IMR-90 (cell line): ENCODE measurements around the gene CDK13. TPM values are rescaled to one million over a fixed set of nuclear protein-coding genes. Genes with fewer than 3 reads are reported as not detected.

Experiments used
- ATAC-seq: fragments of 200-7000 bp; cut with Tn5 transposase; 2 replicates; pipeline ENCODE4 v1.9.1; 2020; ENCODE audit warnings: low read depth, mild to moderate bottlenecking, moderate library complexity
- BruUV-seq: library from RNA; stranded (reverse); fragments of 400-500 nt; replicated peaks from 2 replicates; lab custom pipeline; 2021; lab: Mats Ljungman, UMichigan
- CTCF ChIA-PET: fragments of 300-600 bp; formaldehyde crosslinking; extraction: SDS; loops from one replicate; lab custom pipeline; 2021; ENCODE audit warnings: antibody characterized with exemption; lab: Yijun Ruan, JAX
- POLR2A ChIA-PET: fragments of 300-600 bp; sonication (Branson Sonifier 250); formaldehyde crosslinking; loops from one replicate; lab custom pipeline; 2022; ENCODE audit warnings: antibody characterized with exemption; ENCODE audit not compliant: unreplicated experiment; lab: Charles Lee
- DNase-seq: peaks from one replicate; pipeline ENCODE4 v3.0.0; 2013
- H2AFZ ChIP-seq: replicated peaks from 2 replicates; pipeline ENCODE3; 2013; ENCODE audit warnings: low read length, mild to moderate bottlenecking; ENCODE audit not compliant: poor library complexity
- H2AK5ac ChIP-seq: 2 replicates; pipeline ENCODE4 v1.6.1; 2013; ENCODE audit warnings: low read depth, low read length, inconsistent platforms
- H2AK9ac ChIP-seq: replicated peaks from 2 replicates; pipeline ENCODE3; 2013; ENCODE audit warnings: mild to moderate bottlenecking, low read depth, low read length, moderate library complexity; ENCODE audit not compliant: poor library complexity
- H2BK120ac ChIP-seq: 2 replicates; pipeline ENCODE4 v1.6.1; 2013; ENCODE audit warnings: low read depth, low read length, inconsistent platforms
- H2BK15ac ChIP-seq: 3 replicates; pipeline ENCODE4 v1.6.1; 2013; ENCODE audit warnings: low read depth, low read length, inconsistent platforms
- H2BK20ac ChIP-seq: 2 replicates; pipeline ENCODE4 v1.6.1; 2013; ENCODE audit warnings: low read depth, mild to moderate bottlenecking, inconsistent platforms, low read length, moderate library complexity
- H2BK5ac ChIP-seq: 2 replicates; pipeline ENCODE4 v1.6.1; 2013; ENCODE audit warnings: mild to moderate bottlenecking, low read depth, low read length, inconsistent platforms; ENCODE audit not compliant: poor library complexity, severe bottlenecking
- H3K14ac ChIP-seq: replicated peaks from 2 replicates; pipeline ENCODE4 v1.6.1; 2013; ENCODE audit warnings: low read depth, low read length, inconsistent platforms
- H3K18ac ChIP-seq: 2 replicates; pipeline ENCODE4 v1.6.1; 2013; ENCODE audit warnings: low read depth, low read length, control low read depth
- H3K23ac ChIP-seq: 2 replicates; pipeline ENCODE4 v1.6.1; 2013; ENCODE audit warnings: low read depth, low read length, inconsistent platforms
- H3K27ac ChIP-seq: 2 replicates; pipeline ENCODE4 v1.5.1; 2013; ENCODE audit warnings: mild to moderate bottlenecking, control low read depth, low read length; ENCODE audit not compliant: insufficient read depth
- H3K27me3 ChIP-seq: 2 replicates; pipeline ENCODE4 v1.6.1; 2013; ENCODE audit warnings: low read length; ENCODE audit not compliant: control insufficient read depth, insufficient read depth
- H3K36me3 ChIP-seq: 2 replicates; pipeline ENCODE4 v1.6.1; 2013; ENCODE audit warnings: low read length, mixed read lengths; ENCODE audit not compliant: control insufficient read depth, insufficient read depth
- H3K4ac ChIP-seq: 2 replicates; pipeline ENCODE4 v1.6.1; 2013; ENCODE audit warnings: low read depth, low read length, inconsistent platforms
- H3K4me1 ChIP-seq: 2 replicates; pipeline ENCODE4 v1.6.1; 2013; ENCODE audit warnings: low read length, mixed read lengths; ENCODE audit not compliant: control insufficient read depth, insufficient read depth
- H3K4me2 ChIP-seq: 2 replicates; pipeline ENCODE4 v1.6.1; 2013; ENCODE audit warnings: low read depth, mild to moderate bottlenecking, control low read depth, low read length, moderate library complexity
- H3K4me3 ChIP-seq: 2 replicates; pipeline ENCODE4 v1.5.1; 2013; ENCODE audit warnings: low read depth, mild to moderate bottlenecking, control low read depth, low read length, moderate library complexity; ENCODE audit not compliant: insufficient read depth
- H3K56ac ChIP-seq: 2 replicates; pipeline ENCODE4 v1.6.1; 2013; ENCODE audit warnings: low read length, inconsistent platforms; ENCODE audit not compliant: insufficient read depth; ENCODE audit errors: extremely low read depth
- H3K79me1 ChIP-seq, 2 experiments: 2 replicates each; pipeline ENCODE4 v1.6.1; 2013; ENCODE audit warnings: low read length in 2 of 2, inconsistent platforms in 1 of 2, low read depth in 1 of 2
- H3K9ac ChIP-seq: 2 replicates; pipeline ENCODE4 v1.6.1; 2013; ENCODE audit warnings: low read depth, low read length, control low read depth
- H3K9me1 ChIP-seq: 2 replicates; pipeline ENCODE4 v1.6.1; 2013; ENCODE audit warnings: low read length, inconsistent platforms; ENCODE audit not compliant: insufficient read depth
- H3K9me3 ChIP-seq: 2 replicates; pipeline ENCODE4 v1.6.1; 2013; ENCODE audit warnings: low read length; ENCODE audit not compliant: control insufficient read depth, insufficient read depth
- H4K20me1 ChIP-seq: 2 replicates; pipeline ENCODE4 v1.6.1; 2013; ENCODE audit warnings: low read length, inconsistent platforms; ENCODE audit not compliant: insufficient read depth
- H4K5ac ChIP-seq: 2 replicates; pipeline ENCODE4 v1.6.1; 2013; ENCODE audit warnings: mild to moderate bottlenecking, low read depth, low read length, control low read depth
- H4K8ac ChIP-seq, 2 experiments: 2 replicates each; pipeline ENCODE4 v1.6.1; 2013; ENCODE audit warnings: low read depth in 2 of 2, low read length in 2 of 2, control low read depth in 1 of 2, inconsistent platforms in 1 of 2
- H4K91ac ChIP-seq: 2 replicates; pipeline ENCODE4 v1.6.1; 2013; ENCODE audit warnings: low read depth, low read length, inconsistent platforms; ENCODE audit not compliant: insufficient read depth
- BHLHE40 ChIP-seq: fragments of 150-350 bp; IDR thresholded peaks from 2 replicates; pipeline ENCODE4 v1.6.1; 2016; ENCODE audit warnings: mild to moderate bottlenecking, low read depth, low read length
- CEBPB ChIP-seq: IDR thresholded peaks from 2 replicates; pipeline ENCODE4 v1.6.1; 2012; ENCODE audit warnings: low read depth, low read length, improper control_type of control experiment
- CHD1 ChIP-seq: IDR thresholded peaks from 2 replicates; pipeline ENCODE4 v1.6.1; 2012; ENCODE audit warnings: low read depth, low read length, improper control_type of control experiment
- CTCF ChIP-seq: conservative IDR thresholded peaks from 2 replicates; pipeline ENCODE4 v1.5.1; 2012; ENCODE audit warnings: mild to moderate bottlenecking, low read depth, low read length, improper control_type of control experiment
- FOS ChIP-seq: fragments of 150-350 bp; IDR thresholded peaks from 2 replicates; pipeline ENCODE4 v1.6.1; 2016; ENCODE audit warnings: low read depth, low read length
- MAZ ChIP-seq: IDR thresholded peaks from 2 replicates; pipeline ENCODE4 v1.6.1; 2012; ENCODE audit warnings: low read depth, mild to moderate bottlenecking, low read length, improper control_type of control experiment, moderate library complexity, borderline replicate concordance
- MXI1 ChIP-seq: IDR thresholded peaks from 2 replicates; pipeline ENCODE4 v1.6.1; 2012; ENCODE audit warnings: low read depth, mild to moderate bottlenecking, low read length, moderate library complexity, borderline replicate concordance
- NFE2L2 ChIP-seq: fragments of 150-350 bp; IDR thresholded peaks from 2 replicates; pipeline ENCODE4 v1.6.1; 2016; ENCODE audit warnings: low read depth, mild to moderate bottlenecking, low read length
- POLR2A ChIP-seq: IDR thresholded peaks from 2 replicates; pipeline ENCODE4 v1.6.1; 2012; ENCODE audit warnings: mild to moderate bottlenecking, low read depth, low read length
- RAD21 ChIP-seq: IDR thresholded peaks from 2 replicates; pipeline ENCODE4 v1.6.1; 2012; ENCODE audit warnings: low read length, improper control_type of control experiment
- RCOR1 ChIP-seq: IDR thresholded peaks from 2 replicates; pipeline ENCODE4 v1.6.1; 2012; ENCODE audit warnings: mild to moderate bottlenecking, low read length, improper control_type of control experiment; ENCODE audit not compliant: insufficient replicate concordance
- RFX5 ChIP-seq: IDR thresholded peaks from 2 replicates; pipeline ENCODE4 v1.8.0; 2012; ENCODE audit warnings: low read depth, mild to moderate bottlenecking, low read length, moderate library complexity
- SMC3 ChIP-seq: fragments of 150-350 bp; IDR thresholded peaks from 2 replicates; pipeline ENCODE4 v1.6.1; 2016; ENCODE audit warnings: low read depth, mild to moderate bottlenecking, antibody characterized with exemption, low read length, moderate library complexity
- WGBS, 2 experiments: methylation state at CpG; one replicate each; pipeline versions ENCODE4 v1.1.5 to v1.1.7; 2013; ENCODE audit warnings: missing lambda C conversion rate in 2 of 2; ENCODE audit not compliant: insufficient read length in 1 of 2; ENCODE audit errors: extremely low coverage in 2 of 2; 5-methylcytosine and 5-hydroxymethylcytosine counted together
- dilution Hi-C: fragments of 300-500 bp; cut with HindIII; formaldehyde crosslinking; loops from one replicate; pipeline ENCODE4 v1.14.3; 2018; ENCODE audit warnings: low sequenced_read_pairs; ENCODE audit not compliant: unreplicated experiment
- in situ Hi-C: fragments of 300-500 bp; cut with MboI; formaldehyde crosslinking; loops from 3 replicates; pipeline ENCODE4 v1.14.3; 2019; ENCODE audit warnings: low sequenced_read_pairs, inconsistent platforms, mixed read lengths
- intact Hi-C: fragments of 100-400 bp; cut with micrococcal nuclease; formaldehyde crosslinking; loops from 2 replicates; pipeline ENCODE4 v1.10.0; 2022
- polyA plus RNA-seq, 3 experiments: library from polyadenylated mRNA; depleted of rRNA; stranded (reverse); fragments of >200 nt; gene quantifications; 2 replicates each; pipeline ENCODE4 v1.2.3, GENCODE V29; 2012; ENCODE audit warnings: low replicate concordance in 1 of 3
- total RNA-seq: library from RNA; depleted of rRNA; stranded (reverse); fragments of >200 nt; gene quantifications from 2 replicates; pipeline ENCODE4 v1.2.3, GENCODE V29; 2012

CDK13 gene
- total and polyA plus RNA-seq, 2 of the 4 experiments (the other 2 are of a cell fraction) = 20.1 to 50.4 TPM

DNA sequence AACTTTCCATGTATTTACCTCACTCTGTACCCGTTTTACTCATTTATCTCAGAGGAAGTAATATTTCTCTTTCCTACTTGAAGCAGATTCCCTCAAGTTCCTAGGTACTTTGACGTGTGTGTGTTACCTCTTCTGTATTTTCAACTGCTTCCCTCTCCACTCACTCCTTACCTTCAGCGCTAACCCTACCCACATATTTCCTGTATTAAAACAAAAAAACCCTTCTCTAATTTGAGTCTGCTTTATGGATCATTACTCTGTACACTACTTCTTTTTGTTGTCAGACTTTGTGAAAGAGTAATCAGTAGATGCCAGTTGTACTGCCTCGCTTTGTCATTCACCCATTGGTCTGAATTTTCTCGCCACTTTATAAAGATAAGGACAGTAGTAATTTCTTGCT lies 74.0 kb downstream of the CDK13 start:
- Histone ChIP-seq H3K27ac (no peak overlapping the region), H3K9me3 (no peaks in the 10 kb centered on the region), H2BK15ac (no peak overlapping the region), H3K36me3 (peaks cover 7% of the 10 kb centered on the region), H4K20me1 (no peaks in the 10 kb centered on the region), H4K91ac (no peak overlapping the region), H3K4me1 (peaks cover 1% of the 10 kb centered on the region; the same call in 1 of the 2 replicates), H3K27me3 (no peaks in the 10 kb centered on the region), H3K4me2 (no peak overlapping the region), H3K79me1 (peaks cover 16 to 38% of the 10 kb centered on the region in 2 experiments), H2AK9ac (no peak overlapping the region), H3K56ac (no peak overlapping the region), H2AFZ (no peak overlapping the region), H2AK5ac (no peak overlapping the region), H4K8ac (no peak overlapping the region), H2BK5ac (no peak overlapping the region), H3K9ac (no peak overlapping the region), H3K14ac (no peak overlapping the region), H3K23ac (no peak overlapping the region), H3K9me1 (no peaks in the 10 kb centered on the region; the same call in 1 of the 2 replicates), H4K5ac (no peak overlapping the region), H3K18ac (no peak overlapping the region), H3K4me3 (no peak overlapping the region), H2BK20ac (no peak overlapping the region), H2BK120ac (no peak overlapping the region), H3K4ac (no peak overlapping the region)
- intact Hi-C loops (no loop called here), dilution Hi-C loops (no loop called here), in situ Hi-C loops (no loop called here)
- BruUV-seq = no TSS peak
- DNase-seq = no peak
- no peak for TF ChIP-seq CHD1
- no peak for TF ChIP-seq CEBPB
- TF ChIP-seq NFE2L2 = no peak
- no peak for TF ChIP-seq SMC3
- no peak for TF ChIP-seq RFX5
- no peak for TF ChIP-seq CTCF
- no peak for TF ChIP-seq POLR2A
- no peak for TF ChIP-seq RAD21
- TF ChIP-seq MAZ = no peak
- no peak for TF ChIP-seq RCOR1
- TF ChIP-seq FOS = no peak
- TF ChIP-seq BHLHE40 = no peak
- TF ChIP-seq MXI1 = no peak
- ChIA-PET CTCF (interaction anchor here (0.5 to 0.9 kb wide), 2 partner anchors 19 to 70 kb away, joined by 3 read pairs; no protein-coding TSS in a partner anchor), POLR2A (no interaction called here)
- no peak for ATAC-seq
- 100% methylated on average over 1 of the region's 5 CpGs; no CpG with 5 or more reads in 1 of the 2 experiments for WGBS, 2 experiments
